Measurements from ENCODE around the gene USH1G.
A peak's percentile ranks its signal among the peaks of the same experiment; 100 is the strongest.
"Not testable (repeated sequence)": the region's sequence is repeated elsewhere in the genome, so short reads cannot be mapped to it uniquely, and the experiment has no call there.

USH1G gene

DNA sequence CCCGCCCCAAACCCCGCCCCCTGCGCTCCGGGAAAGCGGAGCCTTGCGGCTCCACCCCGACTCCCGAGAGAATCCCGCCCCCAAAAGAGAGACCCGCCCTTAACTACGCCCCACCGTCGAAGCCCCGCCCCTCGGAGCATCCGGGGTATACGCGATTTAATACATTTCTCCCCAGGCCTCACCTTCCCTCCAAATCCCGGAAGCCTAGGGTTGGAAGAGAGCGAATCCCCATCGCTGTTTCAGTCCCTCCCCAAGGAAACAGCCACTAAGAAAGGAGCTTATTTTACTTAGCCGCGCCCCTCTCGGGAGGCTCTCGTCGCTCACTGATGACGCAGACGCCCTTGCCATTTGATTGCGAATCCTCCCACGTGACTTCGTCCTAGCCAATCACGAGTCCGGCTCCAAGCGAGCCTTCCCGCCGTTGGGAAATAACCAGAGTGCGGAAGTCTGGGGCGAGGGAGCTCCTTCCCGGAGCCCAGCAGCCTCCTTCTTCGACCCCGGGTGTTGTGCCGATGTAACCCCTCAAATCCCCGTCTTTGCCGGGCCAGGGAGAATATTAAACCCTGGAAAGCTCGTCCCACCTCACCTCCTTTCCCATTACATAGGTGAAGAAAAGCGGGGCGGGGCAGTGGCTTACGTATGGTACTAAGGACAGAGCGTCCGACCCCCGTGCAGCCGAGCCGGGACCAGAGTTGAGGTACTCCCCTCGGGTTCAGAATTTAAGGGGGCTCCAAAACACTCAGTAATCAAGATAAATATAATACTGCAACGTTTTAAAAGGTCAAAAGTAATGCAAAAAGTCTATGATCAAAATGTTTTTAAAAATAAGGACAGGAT is 49.8 kb downstream of the USH1G start:
- DNase-seq: peak; percentile 92

DNA sequence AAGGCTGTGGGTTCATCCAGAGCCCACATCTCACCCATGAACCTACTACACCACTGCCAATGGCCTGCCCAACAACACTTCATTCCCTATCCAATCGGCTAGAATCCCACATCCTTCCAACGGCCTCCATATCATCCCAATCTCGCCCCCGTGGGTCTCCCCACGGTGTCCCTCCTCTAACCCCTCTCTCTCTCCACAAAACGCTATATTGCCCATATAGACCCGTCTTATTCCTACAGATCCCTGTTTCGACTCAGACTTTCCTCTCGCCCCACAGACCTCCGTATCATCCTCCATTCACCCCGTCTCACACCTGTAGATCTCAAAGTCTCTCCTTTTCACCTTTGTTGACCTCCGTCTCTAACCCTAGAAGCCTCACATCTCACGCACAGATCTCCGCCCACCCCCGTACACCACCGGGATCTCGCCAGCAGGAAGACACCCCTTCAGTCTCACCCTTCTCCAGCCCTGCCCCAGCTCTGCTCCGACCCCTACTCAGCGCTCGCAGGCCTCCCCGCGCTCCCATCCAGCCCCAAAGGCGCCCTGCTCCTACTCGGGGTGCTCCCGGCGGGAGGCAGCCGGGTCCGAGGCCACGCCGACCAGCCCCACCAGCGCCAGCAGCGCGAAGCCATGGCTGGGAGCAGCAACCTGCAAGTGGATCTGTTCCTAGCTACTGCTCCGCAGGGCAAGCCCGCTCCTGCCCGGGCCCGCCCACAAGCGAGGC is 50.6 kb downstream of the USH1G start, which contains the start of gene FDXR:
Gene FDXR, minus strand, starts transcription at position 682 of the 724 bp plus-strand sequence. Its CDS starts 50 bp downstream, at position 632.
- DNase-seq: no peak

DNA sequence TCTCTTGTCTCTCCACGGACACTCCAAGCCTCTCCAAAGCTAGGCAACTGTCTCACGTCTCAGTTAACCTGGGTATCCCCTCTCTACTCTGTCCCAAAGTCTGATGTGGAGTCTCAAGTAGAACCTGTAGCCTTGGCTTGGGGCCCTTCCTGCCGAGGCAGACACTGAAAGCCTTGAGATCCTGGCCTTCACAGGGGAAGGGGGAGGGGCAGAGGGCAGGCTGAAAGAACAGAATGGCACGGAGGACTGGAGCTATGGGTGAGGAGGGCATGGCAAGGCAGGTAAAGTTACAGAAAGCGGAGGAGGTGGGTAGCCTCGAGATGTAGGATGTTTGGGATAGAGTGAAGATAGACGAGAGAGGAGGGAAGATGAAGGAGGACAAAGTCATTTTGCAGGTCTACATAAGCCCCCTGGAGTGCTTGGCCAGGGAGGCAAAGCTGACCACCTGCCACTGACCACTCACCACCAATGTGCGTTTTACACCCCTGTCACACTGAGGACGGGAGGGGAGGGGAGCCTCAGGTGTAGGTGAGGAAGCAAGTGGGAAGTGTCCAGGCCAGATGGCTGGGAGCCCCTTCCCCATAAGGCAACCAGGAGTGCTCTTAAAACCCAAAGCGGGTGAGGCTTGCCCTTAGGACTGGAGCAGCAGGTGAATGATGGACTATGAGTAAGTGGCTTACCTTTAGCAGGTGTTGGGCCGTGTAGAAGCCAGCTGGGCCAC is 51.5 kb downstream of the USH1G start:
- DNase-seq: no peak

- no peak for DNase-seq
These were observed 52.5 kb downstream of the USH1G start for GRCh38 chr17:74870512-74870911.

- not testable (repeated sequence) for DNase-seq
These were observed 53.0 kb downstream of the USH1G start for GRCh38 chr17:74870028-74870427.

- no peak for DNase-seq
These were observed 54.2 kb downstream of the USH1G start for GRCh38 chr17:74868908-74869255.

GRCh38 chr17:74868251-74868907 is 54.7 kb downstream of the USH1G start:
- no peak for DNase-seq

- no peak for DNase-seq
These were observed 56.7 kb downstream of the USH1G start for GRCh38 chr17:74866198-74866835.
